SIG-M5 treated with dmso at 0.1 percent for 504 hours (cell line): Measurements from ENCODE around the gene PLPPR3.
A peak's percentile ranks its signal among the peaks of the same experiment; 100 is the strongest.

Experiments
- DNase-seq: peaks from one replicate; lab custom pipeline; 2025; ENCODE audit not compliant: unreplicated experiment; lab: John Stamatoyannopoulos, UW

Gene PLPPR3

DNA sequence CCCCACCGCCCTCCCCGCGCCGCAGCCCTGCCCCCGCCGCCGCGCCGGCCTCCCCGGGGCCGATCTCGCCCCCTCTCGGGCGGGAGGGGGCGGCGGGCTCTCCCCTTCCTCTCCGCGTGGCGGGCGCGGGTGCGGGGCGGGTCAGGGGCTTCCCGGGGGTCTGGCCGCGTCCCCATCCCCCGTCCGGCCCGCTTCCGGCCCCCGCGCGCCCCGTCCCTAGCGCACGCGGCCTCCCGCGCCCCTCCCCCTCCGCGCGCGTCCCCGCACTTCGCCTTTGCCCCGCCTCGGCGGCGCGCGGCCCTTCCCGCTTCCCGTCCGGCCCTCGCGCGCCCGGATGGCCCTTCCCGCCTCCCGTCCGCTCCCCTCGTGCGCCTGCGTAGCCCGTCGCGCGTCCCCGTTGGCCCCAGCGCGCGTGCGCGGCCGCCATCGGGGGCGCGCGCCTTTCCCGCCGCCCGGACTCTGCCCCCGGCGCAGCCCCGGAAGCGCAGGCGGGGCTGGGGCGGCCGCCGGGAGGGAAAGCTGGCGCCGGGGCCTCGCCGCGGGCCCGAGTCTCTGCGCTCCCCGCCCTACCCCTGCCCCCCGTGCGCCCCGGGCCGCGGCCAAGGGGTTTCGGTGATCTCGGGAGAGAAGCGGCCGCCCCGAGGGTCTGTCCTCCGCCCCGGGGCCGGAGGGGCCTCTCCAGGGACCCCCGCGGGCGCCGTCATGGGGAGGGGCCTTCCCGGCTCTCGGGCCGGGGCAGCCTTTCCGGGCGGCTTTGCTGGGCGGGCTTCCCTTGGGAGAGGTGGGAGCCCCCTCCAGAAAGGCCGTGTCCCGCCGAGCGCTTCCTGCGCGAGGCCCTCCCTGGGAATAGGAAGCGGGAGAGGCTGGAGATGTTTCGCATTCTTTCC is 24.0 kb downstream of the PLPPR3 start:
- peak; percentile 73 for DNase-seq

GRCh38 chr19:796692-797527 is 24.8 kb downstream of the PLPPR3 start, which contains the start of gene PTBP1:
PTBP1 (plus strand) TSS chr19:797452; CDS start chr19:797498, 46 bp downstream.
- DNase-seq: peak; percentile 99

GRCh38 chr19:795691-796581 is 25.8 kb downstream of the PLPPR3 start:
- no peak for DNase-seq

DNA sequence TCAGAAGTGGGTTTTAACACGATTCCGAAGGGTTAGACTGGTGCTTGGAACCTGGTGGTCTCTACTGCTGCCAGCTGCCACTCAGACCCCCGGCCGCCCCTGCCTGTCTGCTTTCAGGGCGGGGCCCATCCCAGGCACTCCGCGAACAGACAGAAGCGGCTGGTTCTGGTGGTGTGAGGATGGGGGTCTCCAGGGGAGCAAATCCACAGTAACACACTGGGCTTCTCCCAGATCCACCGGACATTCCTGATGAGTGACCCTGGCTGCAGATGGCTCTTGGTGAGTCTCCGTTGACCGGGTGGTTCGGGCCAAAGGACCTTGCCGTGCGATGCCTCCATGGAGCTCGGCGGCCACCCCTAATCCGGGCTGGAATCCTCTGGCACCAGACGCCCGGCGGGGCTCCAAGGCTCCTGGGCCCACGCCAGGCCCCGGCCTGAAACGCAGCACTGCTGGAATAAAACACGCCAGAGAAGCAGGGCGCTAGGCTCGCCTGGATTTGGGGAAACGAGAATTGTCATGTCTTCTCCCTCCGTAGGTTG is 26.6 kb downstream of the PLPPR3 start:
- no peak for DNase-seq

- no peak for DNase-seq
Observed at GRCh38 chr19:793806-794205, 27.9 kb downstream of the PLPPR3 start.

GRCh38 chr19:792306-792885 is 29.4 kb downstream of the PLPPR3 start:
- no peak for DNase-seq

DNA sequence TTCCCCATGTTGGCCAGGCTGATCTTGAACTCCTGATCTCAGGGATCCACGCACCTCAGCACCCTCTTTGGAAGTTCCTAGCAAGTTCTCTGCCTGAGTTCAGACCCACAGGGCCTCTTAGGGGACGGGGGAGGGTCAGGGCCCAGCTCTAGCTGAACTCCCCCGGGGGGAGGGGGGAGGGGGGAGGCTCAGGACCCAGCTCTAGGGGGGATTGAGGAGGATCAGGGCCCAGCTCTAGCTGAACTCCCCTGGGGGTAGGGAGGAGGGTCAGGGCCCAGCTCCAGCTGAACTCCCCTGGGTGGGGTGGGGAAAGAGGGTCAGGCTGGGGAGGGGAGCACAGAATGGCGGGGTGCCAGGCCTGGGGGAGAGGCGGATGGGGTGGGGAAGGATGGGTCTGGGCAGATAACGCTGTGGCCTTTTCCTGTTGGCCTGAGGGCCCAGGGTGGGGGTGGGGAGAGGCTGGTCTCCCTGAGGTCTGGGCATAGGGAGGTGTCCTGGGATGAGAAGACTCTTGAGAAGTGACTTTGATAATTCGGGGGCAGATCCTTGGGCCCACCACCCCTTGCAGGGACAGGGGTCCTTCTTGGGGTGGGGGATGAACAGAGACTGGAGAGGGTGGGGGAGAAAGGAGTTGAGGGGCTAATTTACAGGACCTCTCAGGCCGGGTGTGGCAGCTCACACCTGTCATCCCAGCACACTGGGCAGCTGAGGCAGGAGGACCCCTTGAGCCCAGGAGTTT is 30.0 kb downstream of the PLPPR3 start:
- no peak for DNase-seq

- DNase-seq: no peak
Observed at GRCh38 chr19:791007-791566, 30.7 kb downstream of the PLPPR3 start.

DNA sequence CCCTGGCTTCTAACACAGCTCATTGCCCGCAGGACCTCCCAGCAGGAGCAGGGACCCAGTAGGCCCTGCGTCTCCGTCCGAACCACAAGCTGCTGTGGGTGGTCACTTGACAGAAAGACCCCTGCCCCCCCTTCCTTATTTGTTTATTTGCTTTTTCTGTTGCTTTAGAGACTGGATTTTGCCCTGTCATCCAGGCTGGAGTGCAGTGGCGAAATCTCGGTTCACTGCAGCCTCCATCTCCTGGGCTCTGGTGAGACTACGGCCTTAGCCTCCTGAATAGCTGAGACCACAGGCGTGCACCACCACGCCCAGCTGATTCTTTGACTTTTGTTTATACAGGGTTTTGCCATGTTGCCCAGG is 32.1 kb downstream of the PLPPR3 start:
- DNase-seq: no peak

DNA sequence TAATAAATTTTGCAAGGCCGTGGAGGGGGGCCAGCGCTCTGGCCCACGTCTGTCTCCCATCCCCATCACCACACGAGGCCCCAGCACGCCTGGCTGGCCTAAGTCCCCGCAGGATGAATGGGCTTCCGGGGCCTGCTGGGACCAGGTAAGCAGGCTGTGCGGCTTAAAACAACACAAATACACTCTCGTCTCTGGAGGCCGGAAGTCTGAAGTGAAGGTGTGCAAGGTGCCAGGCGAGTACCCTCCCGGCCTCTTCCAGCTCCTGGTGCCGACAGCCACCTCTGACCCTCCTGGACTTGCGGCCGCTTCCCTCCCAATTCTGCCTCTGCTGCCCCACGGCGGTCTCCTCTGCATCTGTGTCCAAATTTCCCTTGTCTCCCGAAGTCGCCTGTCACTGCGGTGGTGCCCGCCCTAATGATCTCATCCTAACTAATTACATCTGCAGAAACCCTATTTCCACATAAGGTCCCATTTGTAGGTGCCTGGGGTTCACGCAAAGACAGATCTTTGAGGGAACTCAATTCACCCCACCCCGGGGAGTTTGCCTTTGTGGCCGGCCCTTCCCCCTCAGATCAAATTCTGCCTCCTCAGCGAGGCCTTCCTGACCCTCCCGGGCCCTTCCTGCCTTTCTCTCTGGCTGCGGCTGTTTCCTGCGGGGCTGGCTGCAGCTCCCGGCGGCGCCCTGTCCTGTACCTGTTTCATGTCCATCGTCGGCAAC is 32.6 kb downstream of the PLPPR3 start:
- no peak for DNase-seq

DNA sequence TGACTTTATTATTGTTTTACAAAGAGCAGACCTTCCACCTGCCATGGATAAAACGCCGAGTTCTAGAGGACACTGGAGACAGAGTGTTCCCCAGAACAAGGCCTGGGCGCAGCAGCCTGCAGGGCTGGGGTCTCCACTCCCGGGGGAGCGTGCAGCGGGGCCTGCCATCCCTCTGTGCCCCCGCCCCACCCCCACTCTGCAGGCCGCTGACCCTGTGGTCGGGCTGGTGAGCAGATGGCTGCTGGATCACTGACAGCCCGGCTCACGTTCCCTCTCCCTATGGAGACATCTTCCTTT is 33.1 kb downstream of the PLPPR3 start:
- no peak for DNase-seq

GRCh38 chr19:787536-787935 is 34.2 kb downstream of the PLPPR3 start:
- DNase-seq: no peak

DNA sequence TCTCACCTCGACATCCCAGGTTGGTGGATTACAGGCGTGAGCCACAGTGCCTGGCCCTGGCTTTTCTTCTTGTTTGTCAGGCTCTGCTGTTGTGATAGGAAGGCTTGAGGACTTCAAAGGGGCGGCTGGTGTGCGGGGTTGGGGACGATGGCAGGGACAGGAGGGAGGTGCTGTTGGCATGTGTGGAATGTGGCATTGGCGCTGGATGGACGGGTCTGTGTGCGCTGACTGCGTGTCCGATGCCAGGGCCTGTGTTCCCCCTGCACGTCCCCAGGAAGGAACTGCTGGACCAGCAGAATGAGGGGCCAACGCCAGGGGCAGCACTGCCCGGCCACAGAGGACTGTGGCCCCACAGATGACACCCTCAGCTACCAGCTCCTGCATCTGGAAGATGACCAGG is 37.2 kb downstream of the PLPPR3 start:
- DNase-seq: no peak

DNA sequence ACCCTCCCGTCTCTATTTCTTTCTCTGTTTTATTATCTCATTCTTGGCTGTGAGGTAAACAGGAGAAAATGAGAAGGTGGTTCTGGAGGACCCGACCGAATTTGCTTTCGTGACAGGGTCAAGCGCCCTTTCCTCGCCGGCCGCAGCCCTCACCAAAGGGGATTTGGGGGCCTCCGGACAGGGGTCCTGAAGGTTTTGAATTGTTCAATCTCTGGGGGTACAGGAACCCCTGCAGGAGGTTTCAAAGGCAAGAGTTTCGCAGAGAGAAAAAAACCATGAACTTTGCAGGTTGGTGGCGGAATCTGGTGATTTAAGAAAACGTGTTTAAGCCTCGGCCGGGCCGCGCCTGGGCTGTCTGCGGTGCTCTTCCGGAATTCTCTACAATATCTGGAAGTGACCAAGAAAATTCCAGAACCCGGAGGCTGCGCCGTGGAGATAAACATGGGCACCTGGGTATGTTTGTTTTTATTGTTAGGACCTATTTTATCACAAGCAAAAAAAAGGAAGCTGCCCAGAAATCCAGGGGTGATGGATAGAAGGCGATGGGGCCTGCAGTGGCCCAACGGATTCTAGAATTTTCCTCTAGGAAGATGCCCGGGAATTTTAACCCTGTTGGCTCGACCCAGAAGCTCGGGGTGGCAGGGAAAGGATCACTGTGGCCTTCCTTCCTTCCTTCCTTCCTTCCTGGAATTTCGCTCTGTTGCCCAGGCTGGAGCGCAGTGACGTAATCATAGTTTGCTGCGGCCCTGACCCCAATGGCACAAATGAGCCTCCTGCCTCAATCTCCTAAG is 38.7 kb downstream of the PLPPR3 start:
- no peak for DNase-seq

GRCh38 chr19:782185-782877 is 39.4 kb downstream of the PLPPR3 start:
- no peak for DNase-seq

GRCh38 chr19:781800-782184 is 40.0 kb downstream of the PLPPR3 start:
- no peak for DNase-seq

DNA sequence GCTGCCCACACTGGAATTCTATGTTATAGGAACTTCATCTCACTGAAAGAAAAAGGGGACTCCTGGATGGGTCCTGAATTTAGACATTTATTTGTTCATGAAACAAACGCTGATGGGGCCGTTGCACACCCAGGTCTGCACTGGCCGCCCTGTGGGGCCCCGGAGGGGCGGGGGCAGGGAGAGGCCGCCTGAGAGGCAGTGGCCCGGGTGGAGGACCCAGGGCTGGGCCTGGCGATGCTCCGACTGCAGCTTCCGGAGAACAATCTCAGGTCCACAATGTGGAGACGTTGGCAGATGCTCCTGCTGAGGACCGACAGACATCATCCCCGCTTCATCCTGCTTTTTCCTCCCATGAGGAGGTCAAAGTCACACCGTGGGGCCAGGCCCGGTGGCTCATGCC is 40.8 kb downstream of the PLPPR3 start:
- no peak for DNase-seq
